ENCODE data around the gene LENG8.

Gene LENG8

DNA sequence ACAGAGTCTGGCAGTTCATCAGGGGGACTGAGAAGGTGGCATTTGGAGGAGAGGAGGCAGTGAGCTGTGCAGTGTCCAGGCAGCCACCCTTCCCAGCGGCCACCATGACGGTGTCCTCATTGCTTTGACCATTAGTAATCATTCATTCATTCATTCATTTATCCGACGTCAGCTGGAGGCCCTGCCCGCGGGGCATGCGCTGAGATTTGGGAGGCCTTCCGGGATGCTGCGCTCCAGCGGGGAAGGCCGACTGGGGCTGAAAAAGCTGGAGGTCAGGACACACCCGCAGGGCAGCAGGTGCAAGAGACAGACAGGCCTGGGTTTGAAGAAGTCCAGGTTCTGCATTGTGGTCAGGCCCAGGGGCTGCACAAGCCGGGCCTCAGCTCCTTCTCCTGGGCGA, 24.8 kb upstream of the LENG8 start:
- no peak for DNase-seq

GRCh38 chr19:54424660-54425381, 24.2 kb upstream of the LENG8 start:
- no peak for DNase-seq

GRCh38 chr19:54425382-54425723, 23.6 kb upstream of the LENG8 start:
- DNase-seq, result no peak

DNA sequence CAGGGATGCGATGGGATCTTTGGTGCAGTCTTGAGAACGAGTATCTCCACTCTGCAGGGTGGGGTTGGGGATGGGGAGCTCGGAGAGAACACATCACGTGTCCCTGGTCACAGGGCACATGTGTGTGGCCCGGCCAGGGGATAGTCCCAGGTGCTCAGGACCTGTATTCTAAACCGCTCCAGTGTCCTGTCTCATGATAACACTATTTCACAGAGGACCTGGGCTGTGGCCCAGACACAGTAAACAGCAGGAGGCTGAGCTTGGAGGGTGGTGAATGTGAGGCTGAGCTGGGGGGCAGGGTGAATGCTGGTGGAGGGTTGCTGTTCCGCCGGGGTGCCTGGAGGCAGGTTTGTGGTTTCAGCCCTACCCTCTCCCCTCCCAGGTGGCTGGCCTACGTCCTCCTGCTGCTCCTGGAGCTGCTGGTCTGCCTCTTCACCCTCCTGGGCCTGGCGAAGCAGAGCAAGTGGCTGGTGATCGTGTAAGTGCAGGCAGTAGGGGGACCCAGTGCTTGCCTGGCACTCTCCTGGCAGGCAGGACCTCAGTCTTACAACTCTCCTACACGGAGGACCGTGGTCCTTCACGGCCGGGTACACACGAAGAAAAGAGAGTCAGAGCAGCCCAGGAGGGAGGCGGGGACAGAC, 22.6 kb upstream of the LENG8 start:
- no peak for DNase-seq

DNA sequence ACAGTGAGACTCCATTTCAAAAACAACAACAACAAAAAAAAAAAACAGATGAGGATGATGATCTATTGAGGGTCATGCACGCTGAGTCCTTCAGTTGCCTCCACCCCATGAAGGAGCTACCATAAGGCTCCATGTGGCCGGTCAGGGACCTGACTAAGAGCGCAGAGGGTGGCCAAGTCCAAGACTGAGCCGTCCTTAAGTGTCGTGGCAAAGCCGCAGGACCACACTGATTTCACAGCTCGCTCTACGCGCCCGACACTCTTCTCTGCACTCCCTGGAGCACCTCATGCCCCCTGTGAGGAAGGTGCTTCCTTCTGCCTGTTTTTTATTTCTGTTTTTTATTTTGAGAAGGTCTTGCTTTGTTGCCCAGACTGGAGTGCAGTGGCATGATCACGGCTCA, 21.4 kb upstream of the LENG8 start:
- no peak for DNase-seq

GRCh38 chr19:54428323-54429175, 20.4 kb upstream of the LENG8 start:
- no peak for DNase-seq

DNA sequence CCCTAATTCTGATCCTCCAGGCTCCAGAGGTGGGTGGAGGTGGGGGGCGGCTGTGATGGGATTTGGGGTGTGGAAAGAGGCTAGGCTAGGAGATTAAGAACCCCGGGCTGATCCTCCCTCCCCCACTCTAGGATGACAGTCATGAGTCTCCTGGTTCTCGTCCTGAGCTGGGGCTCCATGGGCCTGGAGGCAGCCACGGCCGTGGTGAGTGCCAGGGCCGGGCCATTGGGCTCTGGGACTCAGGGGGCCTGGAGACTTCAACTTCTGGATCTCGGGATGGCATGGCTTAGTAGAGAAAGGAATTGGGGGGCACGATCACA, 19.9 kb upstream of the LENG8 start:
- DNase-seq, result no peak

DNA sequence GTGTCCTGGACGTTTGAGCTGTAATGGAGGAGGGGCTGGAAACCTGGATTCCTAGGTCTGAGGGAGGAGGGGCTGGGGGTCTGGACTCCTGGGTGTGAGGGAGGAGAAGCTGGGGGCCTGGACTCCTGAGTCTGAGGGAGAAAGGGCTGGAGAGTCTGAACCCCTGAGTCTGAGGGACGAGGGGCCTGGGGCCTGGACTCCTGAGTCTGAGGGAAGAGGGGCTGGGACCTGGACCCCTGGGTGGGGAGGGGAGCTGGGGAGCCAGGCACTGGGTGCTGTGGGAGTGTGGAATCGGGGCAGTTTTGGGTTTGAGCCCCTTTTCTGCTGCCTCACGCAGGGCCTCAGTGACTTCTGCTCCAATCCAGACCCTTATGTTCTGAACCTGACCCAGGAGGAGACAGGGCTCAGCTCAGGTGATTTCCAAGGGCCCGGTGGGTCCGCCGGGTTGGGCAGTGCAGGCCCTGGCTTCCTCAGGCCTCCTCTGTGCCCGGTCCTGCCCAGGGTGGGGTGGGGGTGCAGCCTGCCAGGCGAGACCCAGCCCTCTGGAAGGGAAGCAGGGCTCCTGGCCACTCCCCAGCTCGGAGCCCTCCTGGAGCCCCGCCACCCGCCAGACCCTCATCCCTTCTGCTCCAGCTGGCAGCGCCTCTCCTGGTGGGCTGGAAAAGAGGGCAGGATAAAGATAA, 19.3 kb upstream of the LENG8 start:
- no peak for DNase-seq

GRCh38 chr19:54430306-54431254, 18.4 kb upstream of the LENG8 start:
- DNase-seq, result no peak

DNA sequence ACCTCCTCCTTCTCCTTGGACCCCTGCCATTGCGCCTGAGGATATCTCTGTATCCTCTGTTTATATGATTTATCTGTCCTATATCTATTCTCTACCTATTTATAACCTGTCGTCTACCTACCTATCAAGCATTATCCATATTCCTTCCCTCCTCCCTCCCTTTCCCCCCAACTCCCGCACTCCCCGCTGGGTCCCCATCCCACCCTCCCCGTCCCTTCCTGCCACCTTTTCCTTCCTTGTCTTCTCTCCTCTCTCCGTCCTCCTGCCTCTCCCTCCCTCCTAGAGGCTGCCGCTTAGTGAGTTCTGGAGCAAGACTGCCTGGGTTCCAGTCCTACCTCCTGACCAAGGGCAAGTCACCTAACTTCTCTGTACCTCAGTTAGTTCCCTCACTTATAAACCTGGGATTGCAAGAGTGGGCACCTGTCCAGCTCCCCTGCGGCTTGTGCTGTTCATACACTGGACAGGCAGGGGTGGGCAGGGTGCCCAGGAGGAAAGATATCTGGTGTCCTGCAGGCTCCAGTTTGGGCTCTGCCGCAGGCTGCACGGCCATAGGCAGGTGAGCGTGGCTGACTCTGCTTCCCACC, 17.7 kb upstream of the LENG8 start:
- no peak for DNase-seq

- DNase-seq, result no peak
Observed at GRCh38 chr19:54432144-54432738, 16.8 kb upstream of the LENG8 start.

- DNase-seq, result no peak
Observed at GRCh38 chr19:54433697-54434096, 15.3 kb upstream of the LENG8 start.

- no peak for DNase-seq
Observed at GRCh38 chr19:54434112-54434872, 14.7 kb upstream of the LENG8 start.

DNA sequence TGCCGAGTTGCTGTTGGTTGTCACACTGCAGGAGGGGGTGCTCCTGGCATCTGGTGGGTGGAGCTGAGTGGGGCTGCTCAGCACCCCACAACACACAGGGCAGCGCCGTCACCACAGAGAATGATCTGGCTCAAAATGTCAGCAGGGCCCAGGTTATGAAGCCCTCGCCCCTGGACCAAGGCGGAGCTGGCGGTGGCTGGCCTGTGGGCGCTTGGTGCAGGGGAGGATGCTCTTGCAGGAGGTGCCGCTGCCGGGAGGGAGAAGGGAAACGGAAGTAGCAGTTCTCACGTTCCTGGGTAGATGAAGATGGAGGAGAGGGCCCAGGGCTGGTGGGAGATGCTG, 14.2 kb upstream of the LENG8 start:
- no peak for DNase-seq

DNA sequence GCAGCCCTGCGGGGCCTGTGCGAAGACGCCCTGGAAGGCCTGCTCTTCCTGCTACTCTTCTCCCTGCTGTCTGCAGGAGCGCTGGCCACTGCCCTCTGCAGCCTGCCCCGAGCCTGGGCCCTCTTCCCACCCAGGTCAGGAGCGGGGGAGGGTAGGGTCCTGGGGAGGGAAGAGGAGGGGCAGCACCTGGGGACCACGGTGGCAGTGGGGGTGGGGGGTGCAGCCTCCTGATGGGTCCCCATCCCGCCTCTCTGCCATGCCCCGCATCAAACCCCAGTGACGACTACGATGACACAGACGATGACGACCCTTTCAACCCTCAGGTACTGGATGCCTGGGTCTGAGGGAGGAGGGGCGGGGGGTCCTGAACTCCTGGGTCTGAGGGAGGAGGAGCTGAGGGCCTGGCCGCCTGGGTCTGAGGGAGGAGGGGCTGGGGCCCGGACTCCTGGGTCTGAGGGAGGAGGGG, 13.4 kb upstream of the LENG8 start:
- DNase-seq, result no peak

DNA sequence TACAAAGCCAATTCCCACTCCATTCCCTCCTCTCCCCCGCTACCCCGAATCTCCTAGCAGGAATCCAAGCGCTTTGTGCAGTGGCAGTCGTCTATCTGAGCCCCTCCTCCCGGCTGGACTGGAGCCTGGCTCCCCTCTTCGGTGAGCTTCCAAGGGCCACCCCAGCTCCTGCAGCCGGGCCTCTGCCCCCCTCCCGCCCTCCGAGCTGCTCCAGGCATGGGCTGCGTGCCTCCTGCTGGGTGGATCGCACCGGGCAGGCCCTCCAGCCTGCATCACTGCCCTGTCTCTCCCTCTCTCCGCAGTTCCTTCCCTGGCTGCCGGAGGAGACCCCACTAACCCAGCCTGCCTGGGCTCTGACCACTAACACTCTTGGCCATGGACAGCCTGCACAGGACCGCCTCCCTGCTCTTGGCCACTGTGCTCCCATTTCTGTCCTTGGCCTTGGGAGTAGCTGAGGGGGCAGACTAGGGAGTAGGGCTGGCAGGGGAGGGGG, 12.9 kb upstream of the LENG8 start:
- DNase-seq, result no peak

DNA sequence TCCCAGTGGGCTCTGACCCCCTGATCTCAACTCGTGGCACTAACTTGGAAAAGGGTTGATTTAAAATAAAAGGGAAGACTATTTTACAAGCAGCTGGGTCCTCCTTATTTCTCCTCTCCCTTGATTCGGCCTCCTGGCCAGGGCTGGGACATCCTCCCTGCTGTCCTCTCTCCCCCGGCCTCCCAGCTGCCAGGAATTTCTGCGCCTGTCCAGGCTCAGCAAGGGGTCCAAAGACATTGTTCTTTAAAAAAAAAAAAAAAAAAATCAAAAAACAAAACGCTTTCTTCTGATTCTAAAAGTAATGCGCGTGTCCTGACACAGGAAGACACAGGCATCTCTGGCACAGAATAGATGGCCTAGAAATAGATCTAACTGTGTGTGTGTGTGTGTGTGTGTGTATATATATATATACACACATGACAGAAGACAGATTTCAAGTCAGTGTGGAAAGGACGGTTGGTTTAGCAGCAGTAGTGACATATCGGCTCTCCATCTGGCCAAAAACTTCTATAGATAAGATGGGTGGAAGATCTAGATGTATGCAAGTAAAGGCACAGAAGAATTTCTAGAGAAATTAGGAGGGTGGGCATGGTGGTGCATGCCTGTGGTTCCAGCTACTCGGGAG, 12.3 kb upstream of the LENG8 start:
- no peak for DNase-seq

GRCh38 chr19:54439174-54439851, 9.7 kb upstream of the LENG8 start:
- DNase-seq, result no peak

- DNase-seq, result no peak
Observed at GRCh38 chr19:54440641-54441040, 8.4 kb upstream of the LENG8 start.

GRCh38 chr19:54444737-54445136, 4.3 kb upstream of the LENG8 start:
- no peak for DNase-seq

Measured in SW 1271 (cell line).